Measurements from ENCODE around the gene PITPNM3.
"Not testable (repeated sequence)": the region's sequence is repeated elsewhere in the genome, so short reads cannot be mapped to it uniquely, and the experiment has no call there.

Gene PITPNM3

GRCh38 chr17:6587310-6587709, 31.0 kb upstream of the PITPNM3 start:
- DNase-seq = no peak
- no peak for TF ChIP-seq POLR2A (IDR thresholded peaks at IDR 0.05; ENCODE audit: low read length)
- TF ChIP-seq GATA1 (IDR thresholded peaks at IDR 0.05; ENCODE audit: low read depth, low read length) = no peak

- no peak for TF ChIP-seq GATA1 (IDR thresholded peaks at IDR 0.05; ENCODE audit: low read depth, low read length)
- TF ChIP-seq POLR2A (IDR thresholded peaks at IDR 0.05; ENCODE audit: low read length) = no peak
- no peak for DNase-seq
Observed at GRCh38 chr17:6583411-6583810, 27.1 kb upstream of the PITPNM3 start.

- DNase-seq = no peak
- no peak for TF ChIP-seq POLR2A (IDR thresholded peaks at IDR 0.05; ENCODE audit: low read length)
- no peak for TF ChIP-seq GATA1 (IDR thresholded peaks at IDR 0.05; ENCODE audit: low read depth, low read length)
Observed at GRCh38 chr17:6580625-6581024, 24.3 kb upstream of the PITPNM3 start.

GRCh38 chr17:6578491-6578890, 22.1 kb upstream of the PITPNM3 start:
- DNase-seq = no peak
- TF ChIP-seq GATA1 (IDR thresholded peaks at IDR 0.05; ENCODE audit: low read depth, low read length) = no peak
- no peak for TF ChIP-seq POLR2A (IDR thresholded peaks at IDR 0.05; ENCODE audit: low read length)

- TF ChIP-seq POLR2A (IDR thresholded peaks at IDR 0.05; ENCODE audit: low read length) (no peak), GATA1 (IDR thresholded peaks at IDR 0.05; ENCODE audit: low read depth, low read length) (no peak)
- DNase-seq = no peak
Observed at GRCh38 chr17:6577686-6578263, 21.4 kb upstream of the PITPNM3 start.

- no peak for TF ChIP-seq GATA1 (IDR thresholded peaks at IDR 0.05; ENCODE audit: low read depth, low read length)
- no peak for TF ChIP-seq POLR2A (IDR thresholded peaks at IDR 0.05; ENCODE audit: low read length)
Observed at GRCh38 chr17:6576038-6576785, 19.9 kb upstream of the PITPNM3 start.

GRCh38 chr17:6575596-6575988, 19.2 kb upstream of the PITPNM3 start:
- DNase-seq = no peak
- TF ChIP-seq POLR2A (IDR thresholded peaks at IDR 0.05; ENCODE audit: low read length) (no peak), GATA1 (IDR thresholded peaks at IDR 0.05; ENCODE audit: low read depth, low read length) (no peak)

More at GRCh38 chr17:6576038-6576785, 19.9 kb upstream of the PITPNM3 start:
- no peak for DNase-seq

GRCh38 chr17:6574687-6575595, 18.6 kb upstream of the PITPNM3 start:
- TF ChIP-seq GATA1 (IDR thresholded peaks at IDR 0.05; ENCODE audit: low read depth, low read length) (no peak), POLR2A (IDR thresholded peaks at IDR 0.05; ENCODE audit: low read length) (no peak)
- DNase-seq = no peak

GRCh38 chr17:6573982-6574686, 17.8 kb upstream of the PITPNM3 start:
- no peak for TF ChIP-seq GATA1 (IDR thresholded peaks at IDR 0.05; ENCODE audit: low read depth, low read length)
- TF ChIP-seq POLR2A (IDR thresholded peaks at IDR 0.05; ENCODE audit: low read length) = no peak
- no peak for DNase-seq

- not testable (repeated sequence) for DNase-seq
Observed at GRCh38 chr17:6573495-6573894, 17.1 kb upstream of the PITPNM3 start.

- DNase-seq = no peak
- no peak for TF ChIP-seq GATA1 (IDR thresholded peaks at IDR 0.05; ENCODE audit: low read depth, low read length)
- TF ChIP-seq POLR2A (IDR thresholded peaks at IDR 0.05; ENCODE audit: low read length) = no peak
Observed at GRCh38 chr17:6572972-6573370, 16.6 kb upstream of the PITPNM3 start.

GRCh38 chr17:6571452-6571781, 15.1 kb upstream of the PITPNM3 start:
- TF ChIP-seq POLR2A (IDR thresholded peaks at IDR 0.05; ENCODE audit: low read length) = no peak
- DNase-seq = no peak

GRCh38 chr17:6570731-6571451, 14.5 kb upstream of the PITPNM3 start:
- DNase-seq = no peak
- TF ChIP-seq GATA1 (IDR thresholded peaks at IDR 0.05; ENCODE audit: low read depth, low read length) (no peak), POLR2A (IDR thresholded peaks at IDR 0.05; ENCODE audit: low read length) (no peak)
